H9 (cell line): ENCODE measurements around the gene TENM3. TPM values are rescaled to one million over a fixed set of nuclear protein-coding genes. Genes with fewer than 3 reads are reported as not detected.

ENCODE experiments used
- DNase-seq: peaks from one replicate; pipeline ENCODE4 v3.0.0-alpha.2; 2017
- H2AFZ ChIP-seq: one replicate; pipeline ENCODE4 v1.6.1; 2013; ENCODE audit warnings: mild to moderate bottlenecking, low read length, control low read depth, moderate library complexity
- H2AK5ac ChIP-seq: 2 replicates; pipeline ENCODE4 v1.6.1; 2013; ENCODE audit warnings: low read length, control low read depth, mixed read lengths; ENCODE audit not compliant: insufficient read length
- H2BK120ac ChIP-seq: one replicate; pipeline ENCODE4 v1.6.1; 2013; ENCODE audit warnings: low read depth, mild to moderate bottlenecking, low read length, control low read depth, inconsistent platforms; ENCODE audit not compliant: poor library complexity, severe bottlenecking
- H2BK12ac ChIP-seq: 2 replicates; pipeline ENCODE4 v1.6.1; 2013; ENCODE audit warnings: low read length, control low read depth, mixed read lengths, low read depth; ENCODE audit not compliant: insufficient read length
- H2BK15ac ChIP-seq: 2 replicates; pipeline ENCODE4 v1.6.1; 2013; ENCODE audit warnings: low read depth, low read length, control low read depth
- H2BK20ac ChIP-seq: one replicate; pipeline ENCODE4 v1.6.1; 2013; ENCODE audit warnings: low read depth, mild to moderate bottlenecking, low read length, control low read depth, inconsistent platforms; ENCODE audit not compliant: poor library complexity, severe bottlenecking
- H2BK5ac ChIP-seq: 2 replicates; pipeline ENCODE4 v1.6.1; 2013; ENCODE audit warnings: low read length, control low read depth, mixed read lengths; ENCODE audit not compliant: insufficient read length
- H3K14ac ChIP-seq: 2 replicates; pipeline ENCODE4 v1.6.1; 2013; ENCODE audit warnings: low read length, control low read depth; ENCODE audit not compliant: insufficient read depth
- H3K18ac ChIP-seq: 2 replicates; pipeline ENCODE4 v1.6.1; 2013; ENCODE audit warnings: low read depth, mild to moderate bottlenecking, mixed read lengths, low read length, control low read depth; ENCODE audit not compliant: insufficient read length
- H3K23ac ChIP-seq: 2 replicates; pipeline ENCODE4 v1.6.1; 2013; ENCODE audit warnings: low read length, control low read depth, mixed read lengths, low read depth; ENCODE audit not compliant: insufficient read length
- H3K23me2 ChIP-seq: 2 replicates; pipeline ENCODE4 v1.6.1; 2013; ENCODE audit warnings: low read depth, mild to moderate bottlenecking, mixed read lengths, low read length, control low read depth; ENCODE audit not compliant: insufficient read length, poor library complexity, severe bottlenecking
- H3K27ac ChIP-seq: 2 replicates; pipeline ENCODE4 v1.5.1; 2013; ENCODE audit warnings: low read length, control low read depth, mixed read lengths, low read depth; ENCODE audit not compliant: insufficient read length
- H3K27me3 ChIP-seq: 2 replicates; pipeline ENCODE4 v1.6.1; 2013; ENCODE audit warnings: low read length, control low read depth, inconsistent platforms; ENCODE audit not compliant: insufficient read depth
- H3K4ac ChIP-seq: 2 replicates; pipeline ENCODE4 v1.6.1; 2013; ENCODE audit warnings: low read depth, mild to moderate bottlenecking, control low read depth, inconsistent platforms, low read length, moderate library complexity
- H3K4me1 ChIP-seq: 2 replicates; pipeline ENCODE4 v1.6.1; 2013; ENCODE audit warnings: low read length, control low read depth, inconsistent platforms; ENCODE audit not compliant: insufficient read depth
- H3K4me2 ChIP-seq: 2 replicates; pipeline ENCODE4 v1.6.1; 2013; ENCODE audit warnings: low read length, control low read depth, mixed read lengths; ENCODE audit not compliant: insufficient read length, insufficient read depth
- H3K56ac ChIP-seq: 2 replicates; pipeline ENCODE4 v1.6.1; 2013; ENCODE audit warnings: low read depth, mild to moderate bottlenecking, mixed read lengths, low read length, control low read depth; ENCODE audit not compliant: insufficient read length
- H3K79me1 ChIP-seq: 2 replicates; pipeline ENCODE4 v1.6.1; 2013; ENCODE audit warnings: low read depth, mild to moderate bottlenecking, moderate library complexity, low read length, control low read depth, inconsistent platforms; ENCODE audit not compliant: insufficient read depth, poor library complexity, severe bottlenecking
- H3K79me2 ChIP-seq: 2 replicates; pipeline ENCODE4 v1.6.1; 2013; ENCODE audit warnings: low read length, control low read depth, inconsistent platforms; ENCODE audit not compliant: insufficient read depth
- H3K9ac ChIP-seq: 2 replicates; pipeline ENCODE4 v1.6.1; 2013; ENCODE audit warnings: low read length, control low read depth, mixed read lengths; ENCODE audit not compliant: insufficient read length; ENCODE audit errors: extremely low read depth
- H3K9me3 ChIP-seq: one replicate; pipeline ENCODE4 v1.6.1; 2013; ENCODE audit warnings: low read depth, low read length, inconsistent platforms; ENCODE audit not compliant: control insufficient read depth
- H3T11ph ChIP-seq: one replicate; pipeline ENCODE4 v1.6.1; 2013; ENCODE audit warnings: mild to moderate bottlenecking, low read length, control low read depth, inconsistent platforms
- H4K20me1 ChIP-seq: one replicate; pipeline ENCODE4 v1.6.1; 2013; ENCODE audit not compliant: control insufficient read depth, insufficient read length, insufficient read depth
- H4K5ac ChIP-seq: 2 replicates; pipeline ENCODE4 v1.6.1; 2013; ENCODE audit warnings: low read depth, mild to moderate bottlenecking, mixed read lengths, low read length, control low read depth; ENCODE audit not compliant: insufficient read length
- H4K8ac ChIP-seq: replicated peaks from 2 replicates; pipeline ENCODE4 v1.6.1; 2013; ENCODE audit warnings: low read length, control low read depth, mixed read lengths, low read depth; ENCODE audit not compliant: insufficient read length
- H4K91ac ChIP-seq: 2 replicates; pipeline ENCODE4 v1.6.1; 2013; ENCODE audit warnings: low read depth, mild to moderate bottlenecking, moderate library complexity, mixed read lengths, low read length, control low read depth; ENCODE audit not compliant: insufficient read length
- H3K27ac Mint-ChIP-seq, 3 experiments: 2 replicates in 2 of 3; 3 replicates in 1 of 3; pipeline ENCODE4 v1.8.0; 2020 to 2021; ENCODE audit warnings: mixed read lengths in 3 of 3, mild to moderate bottlenecking in 1 of 3, moderate library complexity in 1 of 3
- H3K27me3 Mint-ChIP-seq: 2 replicates; pipeline ENCODE4 v1.8.0; 2021; ENCODE audit warnings: low read depth, mild to moderate bottlenecking, moderate library complexity, mixed read lengths
- H3K36me3 Mint-ChIP-seq, 3 experiments: 2 replicates in 2 of 3; 3 replicates in 1 of 3; pipeline ENCODE4 v1.8.0; 2020 to 2021; ENCODE audit warnings: low read depth in 3 of 3, mixed read lengths in 3 of 3; ENCODE audit not compliant: insufficient read depth in 1 of 3
- H3K4me1 Mint-ChIP-seq, 2 experiments: 2 replicates each; pipeline ENCODE4 v1.8.0; 2020; ENCODE audit warnings: mixed read lengths in 2 of 2
- H3K4me3 Mint-ChIP-seq, 2 experiments: 2 replicates in 1 of 2; 3 replicates in 1 of 2; pipeline ENCODE4 v1.8.0; 2020 to 2021; ENCODE audit warnings: mild to moderate bottlenecking in 2 of 2, mixed read lengths in 2 of 2, moderate library complexity in 1 of 2
- H3K9me3 Mint-ChIP-seq, 2 experiments: 2 replicates in 1 of 2; 3 replicates in 1 of 2; pipeline ENCODE4 v1.8.0; 2020; ENCODE audit warnings: mild to moderate bottlenecking in 2 of 2, mixed read lengths in 2 of 2, moderate library complexity in 1 of 2
- CTCF ChIP-seq: fragments of 200-600 bp; sonication (generic); conservative IDR thresholded peaks from 3 replicates; pipeline ENCODE4 v1.8.0; 2021; ENCODE audit warnings: antibody characterized with exemption, mild to moderate bottlenecking
- WGBS: extraction: QIAGEN DNeasy Blood & Tissue Kit; methylation state at CpG from one replicate; pipeline ENCODE4 v1.1.7; 2013; ENCODE audit warnings: missing lambda C conversion rate, low lambda C conversion rate, mixed read lengths; ENCODE audit not compliant: insufficient read length; ENCODE audit errors: extremely low coverage; 5-methylcytosine and 5-hydroxymethylcytosine counted together
- total RNA-seq: library from RNA; stranded (reverse); gene quantifications from 2 replicates; pipeline ENCODE4 v1.2.1, GENCODE V29; 2021

The TENM3 gene
- total RNA-seq, 1 experiment from 2014 or later, result 49.6 TPM

DNA sequence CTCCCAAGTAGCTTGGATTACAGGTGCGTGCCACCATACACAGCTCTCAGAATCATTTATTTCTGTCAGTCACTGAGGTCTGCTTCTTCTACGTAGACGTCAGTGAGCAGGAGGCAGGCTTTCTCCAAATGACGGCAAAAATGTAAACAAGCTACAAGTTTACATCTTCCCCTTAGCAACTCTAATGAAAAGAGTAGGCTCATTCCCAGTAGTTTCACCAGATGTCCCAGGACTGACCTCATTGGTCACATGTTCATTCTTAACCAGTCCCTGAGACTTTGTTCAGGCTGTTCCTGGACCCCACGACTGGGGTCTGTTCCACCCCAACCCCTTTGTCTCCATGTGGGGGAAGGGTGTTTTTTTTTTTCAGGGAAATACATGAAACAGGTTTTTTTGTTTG lies 67.1 kb downstream of the TENM3 start:
- Histone ChIP-seq H3K4me1 (no peaks in the 10 kb centered on the region), H4K5ac (no peak overlapping the region), H4K91ac (no peak overlapping the region), H2AK5ac (no peak overlapping the region), H3K23me2 (no peaks in the 10 kb centered on the region), H3K79me1 (no peaks in the 10 kb centered on the region), H3K27ac (no peak overlapping the region), H3K9me3 (peaks cover 5% of the 10 kb centered on the region), H3K9ac (no peak overlapping the region), H3K23ac (no peak overlapping the region), H3K18ac (no peak overlapping the region), H3K79me2 (no peaks in the 10 kb centered on the region), H2BK12ac (no peak overlapping the region), H3K4ac (no peak overlapping the region), H3K56ac (no peak overlapping the region), H3T11ph (no peak overlapping the region), H2AFZ (no peak overlapping the region), H3K14ac (no peak overlapping the region), H4K20me1 (no peaks in the 10 kb centered on the region), H2BK120ac (no peak overlapping the region), H2BK15ac (no peak overlapping the region), H2BK20ac (no peak overlapping the region), H3K27me3 (no peaks in the 10 kb centered on the region), H3K4me2 (no peak overlapping the region), H2BK5ac (no peak overlapping the region), H4K8ac (no peak overlapping the region)
- Mint-ChIP-seq H3K9me3 (peaks cover 13 to 14% of the 10 kb centered on the region in 2 experiments), H3K36me3 (peaks cover 11 to 16% (median 12%) of the 10 kb centered on the region in 3 experiments), H3K27ac (no peak overlapping the region), H3K4me3 (no peak overlapping the region), H3K4me1 (peaks cover 5 to 6% of the 10 kb centered on the region in 2 experiments; a peak in 3 of 4 replicates), H3K27me3 (no peaks in the 10 kb centered on the region; the same call in 1 of the 2 replicates)
- no CpG with 5 or more reads among the region's 5 CpGs for WGBS
- TF ChIP-seq CTCF, result no peak
- DNase-seq, result no peak
